ENCODE measurements around the gene JAZF1. TPM values are rescaled to one million over a fixed set of nuclear protein-coding genes. Genes with fewer than 3 reads are reported as not detected.

JAZF1 gene
- total RNA-seq, 1 experiment from 2014 or later = 0.95 TPM

- Mint-ChIP-seq H3K4me1 (ENCODE audit: low read depth, unreplicated experiment) (peaks cover 22% of the 10 kb centered on the region), H3K36me3 (ENCODE audit: insufficient read depth, unreplicated experiment) (peaks cover 5% of the 10 kb centered on the region), H3K4me3 (ENCODE audit: unreplicated experiment) (peak overlapping the region; percentile 38), H3K27me3 (ENCODE audit: insufficient read depth, unreplicated experiment) (no peaks in the 10 kb centered on the region), H3K9me3 (ENCODE audit: unreplicated experiment) (no peaks in the 10 kb centered on the region), H3K27ac (ENCODE audit: unreplicated experiment) (peak overlapping the region; percentile 62)
- no TSS peak for BruUV-seq (replicated peaks)
- Histone ChIP-seq H3K4me1 (peaks cover 18% of the 10 kb centered on the region; the same call in 1 of the 2 replicates), H3K9me3 (no peaks in the 10 kb centered on the region), H3K4me3 (ENCODE audit: low read depth, low read length) (no peak overlapping the region), H3K36me3 (ENCODE audit: control insufficient read depth, insufficient read depth, low read length) (no peaks in the 10 kb centered on the region), H3K27me3 (replicated peaks; ENCODE audit: control insufficient read depth, insufficient read depth, low read length) (no peaks in the 10 kb centered on the region)
- DNase-seq = peak; percentile 50 to 66
- CTCF ChIA-PET = no interaction called here
- TF ChIP-seq, protein P1, sequence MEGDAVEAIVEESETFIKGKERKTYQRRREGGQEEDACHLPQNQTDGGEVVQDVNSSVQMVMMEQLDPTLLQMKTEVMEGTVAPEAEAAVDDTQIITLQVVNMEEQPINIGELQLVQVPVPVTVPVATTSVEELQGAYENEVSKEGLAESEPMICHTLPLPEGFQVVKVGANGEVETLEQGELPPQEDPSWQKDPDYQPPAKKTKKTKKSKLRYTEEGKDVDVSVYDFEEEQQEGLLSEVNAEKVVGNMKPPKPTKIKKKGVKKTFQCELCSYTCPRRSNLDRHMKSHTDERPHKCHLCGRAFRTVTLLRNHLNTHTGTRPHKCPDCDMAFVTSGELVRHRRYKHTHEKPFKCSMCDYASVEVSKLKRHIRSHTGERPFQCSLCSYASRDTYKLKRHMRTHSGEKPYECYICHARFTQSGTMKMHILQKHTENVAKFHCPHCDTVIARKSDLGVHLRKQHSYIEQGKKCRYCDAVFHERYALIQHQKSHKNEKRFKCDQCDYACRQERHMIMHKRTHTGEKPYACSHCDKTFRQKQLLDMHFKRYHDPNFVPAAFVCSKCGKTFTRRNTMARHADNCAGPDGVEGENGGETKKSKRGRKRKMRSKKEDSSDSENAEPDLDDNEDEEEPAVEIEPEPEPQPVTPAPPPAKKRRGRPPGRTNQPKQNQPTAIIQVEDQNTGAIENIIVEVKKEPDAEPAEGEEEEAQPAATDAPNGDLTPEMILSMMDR (IDR thresholded peaks at IDR 0.05; ENCODE audit: insufficient read depth in 1 of 2, low read depth in 1 of 2, low read length in 1 of 2, severe bottlenecking in 1 of 2, unreplicated experiment in 1 of 2) = no peak
- POLR2A ChIA-PET = no interaction called here
- intact Hi-C loops (cut with micrococcal nuclease; ENCODE audit: unreplicated experiment) = no loop called here
These were observed 76.5 kb downstream of the JAZF1 start for GRCh38 chr7:28104041-28104541.

DNA sequence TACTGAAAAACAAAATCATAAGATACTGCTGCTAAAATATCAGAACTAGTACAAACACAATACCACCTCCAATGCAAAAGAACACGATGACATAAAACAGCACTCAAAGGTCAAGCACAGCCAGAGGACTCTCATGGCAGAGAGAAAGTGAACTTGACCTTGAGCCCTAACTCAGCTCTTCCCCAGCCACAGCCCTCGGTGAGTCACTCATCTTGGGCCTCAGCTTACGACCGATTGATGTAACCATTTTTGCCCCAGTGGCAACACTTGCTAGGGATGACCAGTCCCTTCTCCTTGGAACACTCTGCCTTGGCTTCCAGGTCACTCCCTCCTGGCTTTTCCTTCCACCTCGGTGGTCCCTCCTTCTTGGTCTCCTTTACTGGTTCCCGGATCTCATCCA lies 77.8 kb downstream of the JAZF1 start:
- intact Hi-C loops (cut with micrococcal nuclease; ENCODE audit: unreplicated experiment) = no loop called here
- H3K36me3 Mint-ChIP-seq (ENCODE audit: insufficient read depth, unreplicated experiment) = peaks cover 5% of the 10 kb centered on the region
- ChIA-PET CTCF (no interaction called here), POLR2A (no interaction called here)
- H3K27me3 Mint-ChIP-seq (ENCODE audit: insufficient read depth, unreplicated experiment) = no peaks in the 10 kb centered on the region
- TF ChIP-seq, protein P1 (IDR thresholded peaks at IDR 0.05; ENCODE audit: insufficient read depth in 1 of 2, low read depth in 1 of 2, low read length in 1 of 2, severe bottlenecking in 1 of 2, unreplicated experiment in 1 of 2) = no peak
- H3K9me3 Mint-ChIP-seq (ENCODE audit: unreplicated experiment) = no peaks in the 10 kb centered on the region
- Histone ChIP-seq H3K4me1 (peaks cover 18% of the 10 kb centered on the region; the same call in 1 of the 2 replicates), H3K27me3 (replicated peaks; ENCODE audit: control insufficient read depth, insufficient read depth, low read length) (no peaks in the 10 kb centered on the region), H3K36me3 (ENCODE audit: control insufficient read depth, insufficient read depth, low read length) (no peaks in the 10 kb centered on the region), H3K4me3 (ENCODE audit: low read depth, low read length) (no peak overlapping the region), H3K9me3 (no peaks in the 10 kb centered on the region)
- no peak overlapping the region for H3K4me3 Mint-ChIP-seq (ENCODE audit: unreplicated experiment)
- H3K4me1 Mint-ChIP-seq (ENCODE audit: low read depth, unreplicated experiment) = peaks cover 22% of the 10 kb centered on the region
- BruUV-seq (replicated peaks) = no TSS peak
- DNase-seq = no peak
- no peak overlapping the region for H3K27ac Mint-ChIP-seq (ENCODE audit: unreplicated experiment)

- Mint-ChIP-seq H3K36me3 (ENCODE audit: insufficient read depth, unreplicated experiment) (no peaks in the 10 kb centered on the region), H3K27ac (ENCODE audit: unreplicated experiment) (no peak overlapping the region), H3K4me1 (ENCODE audit: low read depth, unreplicated experiment) (no peaks in the 10 kb centered on the region), H3K27me3 (ENCODE audit: insufficient read depth, unreplicated experiment) (peaks cover 3% of the 10 kb centered on the region), H3K9me3 (ENCODE audit: unreplicated experiment) (no peaks in the 10 kb centered on the region), H3K4me3 (ENCODE audit: unreplicated experiment) (no peak overlapping the region)
- Histone ChIP-seq H3K9me3 (no peaks in the 10 kb centered on the region), H3K4me3 (ENCODE audit: low read depth, low read length) (no peak overlapping the region), H3K36me3 (ENCODE audit: control insufficient read depth, insufficient read depth, low read length) (no peaks in the 10 kb centered on the region), H3K4me1 (no peaks in the 10 kb centered on the region), H3K27me3 (replicated peaks; ENCODE audit: control insufficient read depth, insufficient read depth, low read length) (no peaks in the 10 kb centered on the region)
- DNase-seq = peak in 1 of 2 experiments; percentile 66
- TF ChIP-seq, protein P1 (IDR thresholded peaks at IDR 0.05; ENCODE audit: insufficient read depth in 1 of 2, low read depth in 1 of 2, low read length in 1 of 2, severe bottlenecking in 1 of 2, unreplicated experiment in 1 of 2) = peak; percentile 80 to 84
- BruUV-seq (replicated peaks) = no TSS peak
- intact Hi-C loops (cut with micrococcal nuclease; ENCODE audit: unreplicated experiment) = loop anchor here (1.0 to 10.0 kb wide), 3 partner anchors 34 to 172 kb away; no protein-coding TSS in a partner anchor
- ChIA-PET CTCF (interaction anchor here (0.6 to 2.4 kb wide), 10 partner anchors 16 to 901 kb away, joined by 3 to 46 read pairs (median 4); no protein-coding TSS in a partner anchor), POLR2A (no interaction called here)
These were observed 83.9 kb downstream of the JAZF1 start for GRCh38 chr7:28096713-28097112.
